HuH-7 (cell line): ENCODE data around the gene UBL4A.

Experiments
- DNase-seq: peaks from one replicate; pipeline ENCODE4 v3.0.0; 2011; ENCODE audit warnings: low spot score

UBL4A gene

DNA sequence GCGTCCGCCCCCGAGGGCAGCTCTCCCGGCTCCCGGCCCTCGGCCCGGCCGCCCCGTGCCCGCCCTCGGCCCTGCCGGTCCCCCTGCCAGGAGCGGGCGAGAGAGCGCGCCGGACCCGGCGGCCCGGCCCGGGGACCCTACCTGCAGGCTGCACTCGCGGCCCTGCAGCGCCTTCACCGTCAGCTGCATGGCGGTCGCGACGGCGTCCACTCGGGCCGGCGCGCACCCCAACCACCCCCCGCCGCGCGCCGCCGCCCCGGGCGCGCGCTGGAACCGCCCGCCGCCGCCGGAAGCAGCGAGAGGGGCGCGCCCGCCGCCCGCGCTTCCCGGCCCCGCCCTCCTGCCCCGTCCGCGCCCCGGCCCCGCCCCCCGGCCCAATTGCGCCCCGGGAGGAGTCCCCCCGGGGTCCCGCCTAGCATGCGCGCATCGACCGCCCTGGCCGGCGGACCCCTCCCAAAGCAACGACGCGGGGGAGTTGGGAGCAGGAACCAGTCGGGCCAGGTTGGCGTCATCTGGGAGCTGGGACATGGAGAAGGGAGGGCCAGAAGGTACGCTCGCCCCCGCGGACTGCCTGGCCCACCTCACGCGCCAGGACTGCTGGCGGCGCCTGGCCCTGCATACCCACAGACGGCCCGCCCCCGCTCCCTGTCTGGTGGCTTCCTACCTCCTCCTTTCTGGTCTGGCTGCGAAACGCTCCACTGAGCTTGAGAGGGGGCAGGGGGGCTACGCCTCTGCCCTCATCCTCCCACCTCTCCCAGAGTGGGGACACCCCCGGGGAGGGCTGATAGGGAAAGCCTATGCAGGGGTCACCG is at the start of gene UBL4A:
TSS of gene UBL4A (minus strand) at position 220 of the 812 bp plus-strand sequence. CDS start at position 189, 31 bp downstream.
- peak; percentile 61 for DNase-seq

DNA sequence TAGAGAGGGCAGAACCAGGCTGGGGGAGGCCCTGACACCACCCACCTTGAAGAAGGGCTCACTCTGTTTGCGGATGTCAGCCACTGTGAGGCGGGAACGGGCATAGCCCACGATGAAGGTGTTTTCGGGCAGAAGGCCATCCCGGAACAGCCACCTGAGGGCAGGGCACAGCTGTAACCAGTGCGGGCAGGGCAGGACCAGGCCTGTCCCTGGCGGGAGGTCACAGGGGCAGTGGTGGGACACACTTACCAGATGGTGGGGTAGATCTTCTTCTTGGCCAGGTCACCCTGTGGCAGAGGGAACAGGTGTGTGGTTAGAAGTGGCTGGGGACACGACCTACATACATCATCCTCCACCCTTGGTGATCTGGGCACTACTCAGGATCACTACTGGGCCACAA is 49.5 kb upstream of the UBL4A start:
- no peak for DNase-seq

DNA sequence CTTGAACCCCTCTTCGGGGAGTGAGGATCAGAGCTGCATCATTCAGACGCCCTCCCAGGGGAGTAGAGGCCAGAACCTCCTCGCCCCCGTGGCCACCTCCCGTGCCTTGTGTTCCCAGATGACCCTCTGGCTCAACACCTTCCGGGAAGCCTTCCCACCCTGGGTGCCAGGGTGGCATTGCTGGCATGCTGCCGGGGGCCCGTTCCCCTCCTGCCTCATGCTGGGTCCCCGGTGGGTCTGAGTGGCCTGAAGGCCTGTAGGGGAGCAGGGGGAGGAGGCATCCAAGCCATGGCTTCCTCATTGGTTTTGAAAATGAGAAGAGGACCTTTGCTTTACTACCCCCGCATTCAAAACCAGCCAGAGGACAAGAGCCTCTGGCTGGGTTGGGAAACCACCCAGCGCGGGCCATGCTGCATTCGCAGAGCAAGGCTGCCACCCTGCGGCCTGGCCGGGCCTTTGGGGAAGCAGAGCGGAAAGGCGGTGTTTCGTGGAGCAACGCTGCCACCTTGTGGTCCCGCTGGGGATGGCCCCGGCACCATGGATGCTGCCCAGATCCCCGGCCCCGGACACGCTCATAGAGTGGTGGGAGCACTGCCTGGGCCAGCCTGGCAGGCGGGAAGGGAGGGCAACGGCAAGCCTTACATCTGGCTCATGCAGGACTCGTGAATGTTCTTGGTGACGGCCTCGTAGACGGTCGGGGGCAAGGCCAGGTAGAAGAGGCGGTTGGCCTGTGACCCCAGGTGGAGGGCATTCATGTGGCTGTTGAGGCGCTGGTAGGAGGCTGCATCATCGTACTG is 48.3 kb upstream of the UBL4A start:
- DNase-seq = peak; percentile 85

GRCh38 chrX:154532690-154533089 is 46.3 kb upstream of the UBL4A start:
- no peak for DNase-seq

DNA sequence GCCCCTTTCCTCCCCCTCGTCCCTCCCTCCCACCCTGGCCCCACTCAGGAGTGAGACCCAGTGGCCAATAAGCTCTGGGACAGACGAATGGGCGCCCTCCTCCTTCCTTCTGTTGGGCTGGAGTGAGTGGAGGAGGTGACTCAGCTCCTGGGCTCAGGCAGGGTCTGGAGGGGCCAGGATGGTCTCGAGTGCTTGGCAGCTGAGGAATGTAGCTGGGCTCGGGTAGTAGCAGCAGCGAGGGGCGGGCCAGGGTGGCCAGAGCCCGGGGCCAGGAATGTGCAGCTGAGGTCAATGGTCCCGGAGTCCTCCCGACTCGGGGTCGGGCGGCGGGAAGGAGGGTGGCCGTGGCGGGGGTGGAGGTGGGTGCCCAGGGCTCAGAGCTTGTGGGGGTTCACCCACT is 45.2 kb upstream of the UBL4A start:
- no peak for DNase-seq

- DNase-seq = no peak
Observed at GRCh38 chrX:154530286-154530685, 43.9 kb upstream of the UBL4A start.

- no peak for DNase-seq
Observed at GRCh38 chrX:154529206-154529612, 42.8 kb upstream of the UBL4A start.

- DNase-seq = peak; percentile 55
Observed at GRCh38 chrX:154526901-154527675, 40.7 kb upstream of the UBL4A start.

DNA sequence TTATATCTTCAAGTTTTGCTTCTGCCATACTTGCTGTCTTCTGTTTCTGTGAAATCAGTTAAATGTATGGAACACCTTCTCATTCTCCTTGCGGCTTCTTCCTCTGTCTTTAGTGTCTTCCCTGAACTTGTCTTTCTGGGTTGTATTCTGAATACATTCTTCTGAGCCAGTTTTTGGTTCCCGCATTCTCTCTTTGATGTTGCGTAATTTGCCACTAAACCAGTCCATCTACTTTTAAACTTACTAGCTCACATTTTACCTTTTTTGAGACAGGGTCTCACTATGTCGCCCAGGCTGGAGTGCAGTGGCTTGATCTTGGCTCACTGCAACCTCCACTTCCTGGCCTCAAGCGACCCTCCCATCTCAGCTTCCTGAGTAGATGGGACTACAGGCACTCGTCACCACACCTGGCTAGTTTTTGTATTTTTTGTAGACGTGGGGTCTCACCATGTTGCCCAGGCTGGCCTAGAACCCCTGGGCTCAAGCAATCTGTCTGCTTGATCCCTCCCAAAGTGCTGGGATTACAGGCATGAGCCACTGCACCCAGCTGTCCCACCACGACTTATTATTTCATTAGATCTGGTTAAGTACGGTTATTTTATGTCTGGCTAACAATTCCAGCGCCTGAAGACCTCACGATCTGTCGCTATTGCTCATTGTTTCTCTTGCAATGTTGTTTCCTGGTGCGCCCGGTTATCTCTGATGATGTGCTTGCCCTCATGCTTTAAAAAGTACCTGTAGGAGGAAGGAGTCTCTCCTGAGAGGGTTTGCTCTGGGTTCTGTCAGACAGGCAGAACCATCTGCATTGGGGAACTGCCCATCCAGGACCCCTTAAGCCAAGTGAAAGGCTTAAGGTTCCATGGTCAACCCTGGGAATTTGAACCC is 39.4 kb upstream of the UBL4A start:
- no peak for DNase-seq

DNA sequence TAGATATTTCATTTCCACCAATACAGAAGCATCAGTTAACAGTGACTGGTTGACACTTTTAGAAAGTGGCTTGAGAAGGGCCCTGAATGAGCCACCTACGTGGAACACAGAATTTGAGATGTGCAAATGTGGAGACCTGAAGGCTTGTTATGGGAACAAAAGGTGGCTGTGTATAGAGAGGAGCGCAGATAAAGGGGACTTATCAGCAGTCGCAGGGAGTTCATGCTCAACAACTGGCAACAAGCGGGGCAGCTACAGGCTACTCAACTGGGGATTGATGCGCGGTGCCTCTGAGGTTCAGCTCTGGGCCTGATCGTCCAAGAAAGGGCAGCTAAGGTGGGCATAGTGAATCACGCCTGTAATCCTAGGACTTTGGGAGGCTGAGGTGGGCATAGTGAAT is 33.0 kb upstream of the UBL4A start:
- DNase-seq = no peak

DNA sequence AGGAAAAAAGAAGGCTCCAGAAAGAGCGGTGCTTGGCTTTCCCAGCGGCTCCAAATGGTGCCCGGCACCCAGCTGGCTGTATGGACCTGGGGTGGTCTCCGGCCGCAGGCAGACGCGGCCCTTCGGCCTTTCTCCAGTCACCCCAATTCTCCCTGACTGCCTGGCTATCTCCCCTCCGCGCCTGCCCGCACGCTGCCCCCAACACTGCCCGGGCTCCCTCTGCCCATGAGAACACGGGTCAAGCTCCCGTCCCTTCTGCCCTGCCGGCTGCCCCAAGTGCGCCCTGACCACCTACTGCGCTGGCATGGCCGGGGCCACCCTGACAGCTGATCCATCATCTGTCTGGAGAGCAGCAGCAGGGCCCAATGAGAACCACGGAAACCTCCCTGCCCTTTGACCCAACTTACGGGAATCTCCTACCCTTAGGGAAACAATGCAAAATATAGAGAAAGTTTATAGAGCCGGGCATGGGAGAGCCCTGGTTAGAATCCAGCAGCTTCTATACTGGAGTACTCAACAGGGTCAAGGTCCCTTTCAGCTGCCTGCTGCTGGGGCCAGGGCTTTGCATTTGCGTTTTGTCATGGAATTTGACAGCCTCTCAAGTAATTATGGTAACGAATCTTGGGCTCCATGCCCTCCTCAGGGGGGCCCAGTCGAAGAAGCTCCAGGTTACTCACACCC is 30.8 kb upstream of the UBL4A start:
- DNase-seq = no peak

DNA sequence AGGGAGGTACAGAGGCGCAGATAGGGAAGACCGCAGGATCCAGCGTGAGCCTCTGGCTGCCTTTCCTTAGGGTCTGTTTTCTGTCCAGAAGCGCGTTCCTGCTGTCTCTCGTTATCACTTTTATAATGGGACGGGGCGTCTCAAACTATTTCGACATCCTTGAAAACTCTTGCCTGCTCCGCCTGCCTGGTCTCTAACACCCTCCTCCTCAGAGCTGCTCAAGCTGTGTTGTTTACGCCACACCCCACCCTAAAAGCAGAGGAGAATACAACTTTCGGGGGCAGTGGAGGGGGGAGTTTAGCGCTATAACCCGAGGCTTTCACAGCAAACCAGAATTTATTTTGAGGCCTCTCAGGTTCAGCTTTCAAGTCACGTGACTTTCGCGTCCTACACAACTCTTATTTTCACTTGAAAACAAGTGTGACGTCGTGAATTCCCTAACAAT is 30.3 kb upstream of the UBL4A start:
- DNase-seq = no peak

DNA sequence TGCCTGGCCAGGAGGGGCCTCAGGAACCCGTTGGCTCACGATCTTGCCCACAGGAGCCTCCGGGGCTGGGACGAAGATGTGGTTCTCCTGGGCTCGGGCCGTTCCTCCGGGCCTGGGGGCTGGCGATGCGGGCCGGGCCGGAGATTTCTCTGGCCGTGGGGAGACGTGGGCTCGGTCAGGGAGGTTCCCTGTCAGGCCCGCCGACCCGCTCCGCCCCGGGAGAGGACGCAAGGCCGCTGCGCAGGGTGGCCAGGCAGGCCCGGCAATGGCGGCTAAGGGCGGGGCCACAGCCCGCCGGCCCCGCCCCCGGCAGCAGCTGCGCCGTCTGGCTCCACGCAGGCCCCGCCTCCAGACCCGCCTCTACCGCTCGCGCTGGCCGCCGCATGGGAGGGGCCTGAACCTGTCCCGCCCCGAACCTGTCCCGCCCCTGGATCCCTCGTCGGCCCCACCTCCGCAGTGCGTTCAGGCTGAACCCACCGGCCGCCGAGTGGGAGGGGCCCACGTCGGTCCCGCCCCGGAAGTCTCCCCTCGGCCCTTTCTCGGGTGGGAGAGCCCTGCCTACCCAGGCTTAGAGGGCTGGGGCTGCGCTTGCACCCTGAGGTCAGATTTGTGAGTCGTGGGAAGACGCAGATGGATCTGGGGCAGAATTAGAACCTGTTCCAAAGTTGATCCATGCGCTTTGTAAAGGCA is 29.7 kb upstream of the UBL4A start, which contains the start of gene FAM3A:
TSS of gene FAM3A (minus strand) at position 267 of the 690 bp plus-strand sequence. CDS start 460 bp downstream, outside the sequence.
- peak; percentile 72 for DNase-seq

- no peak for DNase-seq
Observed at GRCh38 chrX:154515090-154515965, 28.9 kb upstream of the UBL4A start.

- DNase-seq = no peak
Observed at GRCh38 chrX:154513716-154514115, 27.3 kb upstream of the UBL4A start.

- no peak for DNase-seq
Observed at GRCh38 chrX:154512879-154513553, 26.6 kb upstream of the UBL4A start.

- no peak for DNase-seq
Observed at GRCh38 chrX:154511761-154512160, 25.3 kb upstream of the UBL4A start.

DNA sequence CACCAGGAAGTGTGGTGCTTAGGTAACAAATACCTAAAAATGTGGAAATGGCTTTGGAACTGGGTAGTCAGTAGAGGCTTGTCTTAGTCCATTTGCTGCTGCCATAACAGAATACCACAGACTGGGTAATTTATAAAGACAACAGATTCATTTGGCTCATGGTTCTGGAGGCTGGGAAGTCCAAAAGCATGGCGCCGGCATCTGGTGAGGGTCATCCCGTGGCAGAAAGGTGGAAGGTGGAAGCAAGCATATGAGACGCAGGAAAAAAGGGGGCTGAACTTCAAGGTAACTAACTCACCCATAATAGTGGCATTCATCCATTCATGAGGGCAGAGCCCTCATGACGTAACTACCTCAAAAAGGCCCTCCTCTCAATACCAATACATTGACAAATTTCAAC is 23.0 kb upstream of the UBL4A start:
- DNase-seq = no peak

GRCh38 chrX:154508384-154508745 is 21.9 kb upstream of the UBL4A start:
- no peak for DNase-seq
